Hepatocyte (in vitro differentiated cells): ENCODE measurements around the gene EPB41L1.

Source experiments
- CTCF ChIP-seq: fragments of 200-600 bp; sonication (generic); IDR thresholded peaks from 2 replicates; pipeline ENCODE4 v1.5.1; 2016; ENCODE audit warnings: antibody characterized with exemption, mild to moderate bottlenecking; ENCODE audit not compliant: poor library complexity
- EZH2 ChIP-seq: fragments of 200-600 bp; sonication (generic); IDR thresholded peaks from 2 replicates; pipeline ENCODE4 v1.6.1; 2016; ENCODE audit warnings: antibody characterized with exemption, mild to moderate bottlenecking, borderline replicate concordance
- EZH2phosphoT487 ChIP-seq: fragments of 200-600 bp; sonication (generic); IDR thresholded peaks from one replicate; pipeline ENCODE4 v1.6.1; 2018; ENCODE audit warnings: antibody characterized with exemption, mild to moderate bottlenecking, low read depth, moderate library complexity; ENCODE audit not compliant: unreplicated experiment, severe bottlenecking

- TF ChIP-seq CTCF (no peak), EZH2 (no peak), EZH2phosphoT487 (no peak)
Measured at GRCh38 chr20:36196676-36197075, 42.1 kb downstream of the EPB41L1 start.
